Renal cortical epithelial cell (primary cell): ENCODE results near the gene DPY30. TPM values are rescaled to one million over a fixed set of nuclear protein-coding genes. Genes with fewer than 3 reads are reported as not detected.

ENCODE experiments used
- DNase-seq: peaks from one replicate; pipeline ENCODE4 v3.0.0-alpha.2; 2011; ENCODE audit warnings: low read depth
- total RNA-seq: library from RNA; depleted of rRNA; stranded (reverse); fragments of >200 nt; gene quantifications from 2 replicates; pipeline ENCODE4 v1.2.3, GENCODE V29; 2014

DPY30 gene
- total RNA-seq, 1 donor from 2014 or later: 61.0 TPM

DNA sequence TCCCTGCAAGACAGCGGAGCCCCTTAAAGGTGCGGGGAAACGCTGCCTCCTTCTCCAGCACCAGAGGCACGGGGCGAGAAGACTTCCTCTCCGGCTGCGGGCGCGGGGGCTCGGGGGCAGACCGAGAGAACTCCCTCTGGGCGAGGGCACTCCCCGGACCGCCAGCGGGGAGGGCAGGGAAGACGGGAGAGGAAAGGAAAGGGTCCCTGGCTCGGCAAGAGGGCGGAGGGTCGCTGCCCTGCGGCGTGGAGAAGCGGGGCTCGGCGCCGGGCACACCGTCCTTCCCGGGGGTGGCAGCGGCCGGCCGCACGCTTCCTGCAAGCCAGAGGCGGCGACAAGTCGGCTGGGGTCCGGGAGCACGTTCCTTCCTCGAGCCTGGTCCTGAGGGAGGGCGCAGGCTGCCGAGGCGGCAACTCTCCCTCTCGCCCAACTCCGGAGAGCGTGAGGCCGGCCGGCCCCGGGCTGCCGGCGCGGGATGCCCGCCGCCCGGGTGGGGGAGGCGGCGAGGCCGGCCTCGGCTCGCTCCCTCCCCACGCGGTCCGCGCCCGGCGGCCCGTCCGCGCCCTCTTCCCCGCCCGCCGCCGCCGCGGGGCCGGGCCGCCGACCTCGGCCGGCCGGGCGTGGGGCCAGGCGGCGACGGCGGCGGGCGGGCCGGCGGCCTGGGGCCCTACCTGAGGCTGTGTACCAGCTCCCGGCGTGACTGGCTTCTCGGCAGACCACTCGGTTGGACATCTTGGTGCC, 29.9 kb downstream of the DPY30 start:
- no peak for DNase-seq

DNA sequence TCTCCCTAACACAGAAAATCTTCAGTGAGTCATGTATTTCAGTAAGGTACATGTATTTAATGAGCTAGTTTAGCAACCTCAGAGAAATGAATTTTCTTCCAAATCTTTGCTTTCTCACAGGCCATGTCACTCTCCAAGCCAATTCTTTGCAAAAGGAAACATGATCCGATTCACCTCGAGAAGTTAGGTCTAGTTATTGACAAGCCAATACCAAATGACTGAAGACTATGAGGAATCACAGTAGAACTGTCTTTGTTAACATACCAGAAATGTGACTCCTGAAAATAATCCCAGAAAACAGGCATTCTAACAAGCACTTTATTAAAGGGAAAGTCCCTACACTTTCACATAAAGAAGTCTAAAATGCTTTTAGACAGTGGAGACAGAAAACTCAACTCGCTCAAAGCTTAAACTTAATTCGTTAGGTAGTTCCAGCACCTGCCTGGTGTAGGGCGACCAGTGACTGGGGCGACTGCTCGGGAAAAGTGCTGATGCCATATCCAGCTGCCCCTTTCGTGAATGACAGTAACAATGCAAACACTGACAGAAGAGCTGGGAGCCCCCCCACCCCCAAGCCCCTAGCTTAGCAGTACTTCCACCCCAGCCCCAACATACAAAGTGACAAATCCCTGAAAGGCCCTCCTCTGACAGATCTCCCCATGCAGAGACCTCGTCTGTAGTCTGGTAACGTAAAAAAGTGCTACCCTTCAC, 30.6 kb downstream of the DPY30 start:
- peak; percentile 45 for DNase-seq

DNA sequence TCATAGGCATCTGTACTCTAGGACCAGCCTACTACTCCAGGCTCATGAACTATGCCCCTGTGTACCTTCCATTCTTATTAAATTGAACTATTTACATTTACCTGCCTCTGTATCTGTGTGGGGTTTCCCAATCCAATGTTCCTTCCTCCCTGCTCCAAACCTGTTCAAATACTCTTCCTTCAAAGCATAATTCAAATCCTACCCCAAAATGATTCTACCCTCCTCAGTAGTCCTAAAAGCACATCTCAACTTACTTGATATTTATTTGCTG, 32.5 kb downstream of the DPY30 start:
- DNase-seq: no peak

DNA sequence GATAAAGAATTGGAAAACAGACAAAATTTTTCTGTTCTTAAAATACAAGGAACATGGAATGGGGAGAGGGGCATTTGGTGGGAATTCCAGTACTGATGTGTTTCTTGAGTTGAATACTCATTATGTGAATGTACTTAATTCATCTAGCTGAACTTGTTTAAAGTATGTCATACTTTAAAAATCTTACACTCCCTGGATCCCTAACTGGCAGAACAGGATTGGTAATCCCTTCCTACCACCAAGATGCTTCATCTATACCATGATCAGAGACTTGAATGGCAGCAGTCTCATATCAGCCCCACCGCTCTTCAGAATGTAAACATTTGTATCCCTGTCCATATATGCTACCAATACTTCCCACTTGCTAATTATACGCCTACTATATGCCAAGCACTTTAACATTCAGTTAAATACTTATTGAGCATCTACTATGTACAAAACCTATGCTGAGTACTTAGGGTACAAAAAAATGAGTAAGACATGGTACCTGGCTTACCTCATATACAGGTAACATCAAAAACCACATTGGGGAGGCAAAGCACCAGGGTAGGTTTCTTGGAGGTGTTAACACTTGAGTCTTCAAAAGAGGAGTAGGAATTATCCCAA, 34.1 kb downstream of the DPY30 start:
- no peak for DNase-seq

DNA sequence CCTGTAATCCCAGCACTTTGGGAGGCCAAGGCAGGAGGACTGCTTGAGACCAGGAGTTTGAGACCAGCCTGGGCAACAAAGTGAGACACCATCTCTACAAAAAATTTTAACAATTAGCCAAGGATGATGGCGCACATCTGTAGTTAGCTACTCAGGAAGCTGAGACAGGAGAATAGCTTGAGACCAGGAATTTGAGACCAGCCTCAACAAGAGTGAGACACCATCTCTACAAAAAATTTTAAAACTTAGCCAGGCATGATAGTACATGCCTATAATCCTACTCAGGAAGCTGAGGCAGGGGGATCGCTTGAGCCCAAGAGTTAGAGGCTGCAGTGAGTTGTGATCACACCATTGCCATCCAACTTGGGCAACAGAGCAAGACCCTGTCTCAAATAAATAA, 35.8 kb downstream of the DPY30 start:
- no peak for DNase-seq

DNA sequence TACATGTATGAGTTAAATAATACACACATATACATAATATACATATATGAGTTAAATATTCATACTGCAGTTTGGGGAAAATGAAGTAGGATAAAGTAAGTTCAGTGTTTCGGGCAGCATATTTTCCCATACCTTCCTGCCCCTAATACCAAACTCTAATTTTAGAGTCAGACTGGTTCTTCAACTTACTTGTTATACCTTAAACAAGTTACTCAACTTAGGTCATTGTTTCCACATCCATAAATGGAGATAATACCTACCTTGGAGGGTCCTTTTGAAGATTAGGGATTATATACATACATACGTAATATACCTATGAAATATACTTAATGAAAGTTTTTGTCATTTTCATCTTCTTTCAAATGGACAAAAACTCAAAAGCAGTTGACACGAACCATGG, 37.2 kb downstream of the DPY30 start:
- DNase-seq: no peak

DNA sequence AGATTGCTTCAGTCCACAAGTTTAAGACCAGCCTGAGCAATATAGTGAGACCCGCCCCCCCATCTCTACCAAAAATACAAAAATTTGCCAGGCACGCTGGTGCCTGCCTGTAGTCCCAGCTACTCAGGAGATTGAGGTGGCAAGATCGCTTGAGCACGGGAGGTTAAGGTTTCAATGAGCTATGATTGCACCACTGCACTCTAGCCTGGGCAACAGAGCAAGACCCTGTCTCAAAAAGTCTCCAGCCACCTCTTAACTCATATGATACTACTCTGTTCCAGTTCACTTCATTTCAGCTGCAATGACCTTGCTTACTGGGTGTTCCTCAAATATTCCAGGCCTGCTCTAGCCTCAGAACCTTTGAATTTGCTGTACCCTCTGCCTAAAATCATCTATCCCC, 40.2 kb downstream of the DPY30 start:
- no peak for DNase-seq

DNA sequence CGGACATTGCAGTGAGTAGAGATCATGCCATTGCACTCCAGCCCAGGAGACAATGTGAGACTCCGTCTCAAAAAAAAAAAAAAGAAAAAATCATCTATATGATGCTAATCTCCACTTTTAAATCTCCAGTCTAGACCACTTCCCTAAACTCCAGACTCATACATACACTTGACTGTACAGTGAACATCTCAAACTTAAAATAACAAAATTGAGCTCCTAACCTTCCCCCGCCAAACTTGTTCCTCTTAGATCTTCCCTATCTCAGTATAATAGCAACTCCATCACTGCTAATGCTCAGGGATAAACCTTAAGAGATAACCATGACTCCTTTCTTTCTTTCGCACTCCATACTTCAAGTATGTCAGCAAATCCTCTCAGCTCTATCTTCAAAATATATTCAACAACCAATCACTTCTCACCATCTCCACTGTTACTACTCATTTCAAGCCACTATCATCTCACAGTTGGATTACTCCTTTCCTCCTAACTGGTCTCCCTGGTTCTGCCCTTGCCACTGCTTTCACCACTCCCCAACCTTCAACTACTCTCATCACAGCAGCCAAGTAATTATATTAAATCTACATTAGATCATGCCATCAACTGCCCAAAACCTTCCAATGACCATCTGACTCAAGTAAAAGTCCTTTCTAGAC, 40.7 kb downstream of the DPY30 start:
- no peak for DNase-seq

DNA sequence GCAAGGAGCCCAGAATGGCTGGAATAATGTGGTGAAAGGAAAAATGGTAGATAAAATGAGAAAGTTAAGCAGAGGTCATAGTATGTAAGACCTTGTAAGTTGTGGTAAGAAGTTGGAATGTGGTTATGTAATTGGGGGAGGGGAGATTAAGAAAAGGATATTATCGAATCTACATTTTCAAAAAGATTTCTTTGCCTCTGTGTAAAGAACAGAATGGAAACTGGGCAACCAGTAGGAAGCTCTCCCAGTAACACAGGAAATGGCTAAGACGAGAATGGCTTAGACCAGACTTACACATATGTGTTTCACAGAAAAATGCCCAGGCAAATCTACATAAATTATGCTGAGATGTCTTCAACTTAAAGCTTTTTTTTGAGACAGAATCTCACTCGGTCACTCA, 42.0 kb downstream of the DPY30 start:
- no peak for DNase-seq

DNA sequence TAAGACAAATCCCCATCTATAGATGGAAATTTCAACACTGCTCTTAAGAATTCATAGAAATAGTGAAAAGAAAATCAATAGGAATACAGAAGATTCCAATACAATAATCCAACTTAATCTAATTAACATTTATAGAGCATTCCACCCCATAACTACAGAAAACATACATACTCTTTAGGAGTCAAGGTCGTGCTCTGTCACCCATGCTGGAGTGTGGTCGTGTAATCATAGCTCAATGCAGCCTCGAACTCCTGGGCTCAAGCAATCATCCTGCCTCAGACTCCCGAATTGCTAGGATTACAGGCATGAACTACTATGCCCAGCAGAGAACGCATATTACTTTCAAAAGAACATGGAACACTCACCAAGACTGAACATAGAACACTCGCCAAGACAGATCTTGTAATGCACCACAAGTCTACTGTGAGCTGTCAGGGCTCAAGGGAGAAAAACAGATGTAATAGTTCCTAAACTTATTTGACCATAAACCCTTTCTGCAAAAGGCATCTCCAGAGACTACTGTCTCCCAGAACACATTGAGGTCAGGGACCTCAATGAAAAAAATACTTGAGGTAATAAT, 42.9 kb downstream of the DPY30 start:
- DNase-seq: no peak

DNA sequence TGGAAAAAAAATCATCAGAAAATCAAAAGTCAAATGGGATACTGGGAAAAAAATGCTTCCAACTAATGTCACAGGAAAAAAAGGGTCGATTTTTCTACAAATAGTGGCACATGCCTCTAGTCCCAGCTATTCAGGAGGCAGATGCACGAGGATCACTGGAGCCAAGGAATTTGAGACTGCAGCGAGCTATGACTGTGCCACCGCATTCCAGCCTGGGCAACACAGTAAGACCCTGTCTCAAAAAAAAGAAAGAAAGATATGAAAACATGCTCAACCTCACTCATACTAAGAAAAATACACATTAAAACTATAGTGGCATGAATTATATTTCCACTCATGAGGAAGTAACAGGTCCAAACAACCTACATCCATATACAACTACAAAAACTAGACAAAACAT, 46.7 kb downstream of the DPY30 start:
- DNase-seq: no peak

DNA sequence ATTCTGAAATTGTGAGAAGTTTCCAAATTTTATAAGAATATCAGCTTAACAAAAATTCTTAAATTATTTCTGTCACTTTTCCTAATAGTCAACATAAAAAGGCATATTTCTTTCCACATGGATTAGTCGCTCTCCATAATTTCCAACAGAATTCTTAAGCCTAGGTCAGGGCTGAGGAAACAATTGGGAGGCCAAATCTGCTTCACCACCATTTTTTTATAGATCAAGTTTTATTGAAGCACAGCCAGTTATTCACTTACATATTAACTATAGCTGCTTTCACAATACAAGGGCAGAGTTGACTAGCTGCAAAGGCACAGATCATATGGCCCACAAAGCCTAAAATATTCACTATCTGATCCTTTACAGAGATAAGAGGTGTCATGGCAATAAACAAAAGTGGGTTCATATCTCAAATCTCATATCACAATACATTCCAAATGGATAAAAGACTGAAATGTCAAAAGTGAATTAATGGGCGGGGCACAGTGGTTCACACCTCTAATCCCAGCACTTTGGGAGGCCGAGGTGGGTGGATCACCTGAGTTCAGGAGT, 47.5 kb downstream of the DPY30 start:
- DNase-seq: peak; percentile 27

DNA sequence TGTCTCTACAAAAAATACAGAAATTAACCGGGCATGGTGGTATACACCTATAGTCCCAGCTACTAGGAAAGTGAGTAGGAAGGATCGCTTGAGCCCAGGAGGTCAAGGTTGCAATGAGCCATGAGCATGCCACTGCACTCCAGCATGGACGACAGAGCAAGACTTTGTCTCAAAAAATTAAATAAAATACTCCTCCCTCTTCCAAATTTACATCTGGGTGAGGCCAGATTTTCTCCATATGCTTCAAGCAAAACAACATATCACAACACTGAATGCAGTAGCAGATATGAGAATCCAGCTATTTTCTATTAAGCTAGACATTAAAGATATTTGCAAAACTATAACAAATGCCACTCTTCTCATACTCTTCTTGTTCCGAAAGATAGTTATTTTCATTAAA, 49.7 kb downstream of the DPY30 start:
- no peak for DNase-seq

DNA sequence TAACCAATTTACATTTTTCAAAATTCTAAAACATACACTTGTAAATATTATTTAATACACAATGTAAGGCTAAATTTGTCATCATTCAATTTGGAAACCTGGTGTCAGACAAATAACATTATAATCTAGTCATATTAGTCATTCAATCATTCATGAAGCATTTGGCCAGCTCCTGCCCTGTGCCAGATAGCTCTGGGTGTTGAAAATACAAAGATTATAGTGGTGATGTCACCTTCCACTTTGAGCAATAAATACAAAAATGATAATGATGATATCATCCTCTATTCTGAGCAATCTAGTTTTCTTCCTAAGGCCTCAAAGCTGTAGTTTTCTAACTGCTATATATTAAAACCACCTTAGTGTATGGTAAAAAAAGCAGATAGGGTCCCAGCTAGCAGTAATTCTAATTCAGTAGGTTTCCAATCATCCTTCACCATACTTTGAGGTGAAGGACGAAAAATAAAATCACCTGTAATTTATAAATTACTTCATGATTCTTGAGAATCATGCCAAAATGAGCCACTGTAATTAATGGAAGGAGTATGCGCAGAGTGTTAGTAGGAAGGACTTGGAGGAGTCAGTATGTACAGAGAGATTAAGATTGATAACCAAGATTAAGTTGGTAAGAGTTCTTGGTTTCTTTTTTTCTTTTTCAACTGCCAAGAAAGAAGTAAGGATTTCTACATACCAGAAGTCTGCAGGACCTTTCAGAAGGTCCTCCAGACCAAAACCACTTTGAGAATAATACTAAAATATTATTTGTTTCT, 52.0 kb downstream of the DPY30 start:
- no peak for DNase-seq

DNA sequence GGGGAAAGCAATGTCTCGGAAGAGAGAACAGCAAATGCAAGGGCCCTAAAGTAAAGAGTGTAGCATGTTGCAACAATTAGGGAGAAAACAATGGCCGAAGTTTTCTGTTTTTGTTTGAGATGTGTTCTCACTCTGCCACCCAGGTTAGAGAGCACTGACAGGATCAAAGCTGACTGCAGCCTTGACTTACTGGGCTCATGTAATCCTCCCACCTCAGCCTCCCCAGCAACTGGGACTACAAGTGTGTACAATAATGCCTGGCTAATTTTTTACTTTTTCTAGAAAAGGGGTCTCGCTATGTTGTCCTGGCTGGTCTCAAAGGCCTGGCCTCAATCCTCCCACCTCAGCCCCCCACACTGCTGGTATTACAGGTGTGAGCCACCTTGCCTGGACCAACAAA, 52.7 kb downstream of the DPY30 start:
- no peak for DNase-seq

DNA sequence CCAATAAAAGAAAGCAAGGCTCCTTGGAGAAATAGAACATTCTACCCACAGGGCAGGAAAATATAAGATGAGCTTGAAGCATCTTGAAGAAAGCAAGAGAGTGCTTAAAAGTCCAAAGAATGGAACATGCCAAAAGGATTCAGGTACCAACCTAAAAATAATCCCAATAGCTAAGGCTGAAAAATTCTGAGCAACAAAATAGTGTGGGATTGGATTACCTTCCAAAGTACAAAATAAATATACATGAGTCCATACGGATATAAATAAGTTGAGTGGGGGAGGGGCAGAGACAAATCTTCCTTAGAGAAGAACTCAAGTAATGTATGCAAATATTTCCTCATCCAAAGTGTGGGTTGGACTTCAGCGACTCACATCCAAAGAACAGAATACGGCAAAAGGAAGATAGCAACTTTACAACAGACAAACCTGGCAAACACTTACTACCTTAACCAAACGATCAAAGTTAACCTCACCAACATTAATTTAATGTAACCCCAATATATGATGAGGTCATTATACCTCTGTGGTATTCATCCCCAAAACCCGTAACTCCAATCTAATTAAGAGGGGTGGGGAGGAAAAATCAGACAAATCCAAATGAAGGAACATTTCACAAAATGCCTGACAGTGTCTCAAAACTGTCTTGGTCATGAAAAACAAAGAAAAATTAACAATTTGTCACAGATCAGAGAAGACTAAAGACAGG, 55.7 kb downstream of the DPY30 start:
- DNase-seq: no peak

DNA sequence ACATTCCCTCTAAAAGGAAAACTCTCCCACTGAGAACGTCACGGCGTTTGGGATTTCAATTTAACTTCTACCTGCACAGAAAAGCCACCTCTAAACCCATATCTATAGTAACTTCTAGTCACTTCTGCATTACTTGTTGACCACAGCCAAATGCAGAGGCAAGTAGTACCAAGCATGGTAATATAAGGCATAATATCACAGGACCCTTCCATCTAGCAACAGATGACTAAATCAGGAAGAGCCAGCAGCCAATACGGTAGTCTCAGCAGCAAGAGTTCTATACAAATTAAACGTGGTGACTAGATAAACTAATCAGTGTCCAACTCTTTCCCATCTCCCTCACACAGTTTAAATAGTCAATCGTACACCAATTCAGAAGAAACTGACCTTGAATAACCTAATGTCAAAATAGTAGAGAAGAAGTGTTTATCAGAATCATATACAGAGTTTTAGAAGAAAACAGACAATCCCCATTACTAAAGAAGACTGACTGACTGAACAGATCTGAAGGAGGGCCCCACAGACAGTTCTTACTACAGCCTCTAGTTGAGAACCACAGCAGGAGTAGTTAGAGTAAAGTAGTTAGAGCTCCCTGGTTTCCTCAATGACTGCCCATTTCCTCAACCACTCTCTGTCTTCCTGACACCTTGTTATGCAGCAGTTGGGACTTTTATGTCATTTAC, 58.8 kb downstream of the DPY30 start:
- DNase-seq: peak; percentile 42

DNA sequence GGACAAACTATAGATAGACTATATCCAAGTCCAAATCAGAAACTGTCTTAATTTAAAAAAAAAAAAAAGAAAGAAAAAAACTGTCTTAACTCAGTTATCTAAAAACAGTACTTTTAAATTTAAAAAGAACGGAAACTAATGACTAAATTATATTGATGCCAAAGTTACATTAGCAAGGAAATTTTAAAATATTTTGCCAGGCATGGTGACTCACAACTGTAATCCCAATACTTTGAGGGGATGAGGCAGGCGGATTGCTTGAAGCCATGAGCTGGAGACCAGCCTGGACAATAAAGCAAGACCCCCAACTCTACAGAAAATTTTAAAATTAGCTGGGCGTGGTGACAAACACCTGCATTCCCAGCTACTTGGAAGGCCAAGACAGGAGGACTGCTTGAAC, 59.6 kb downstream of the DPY30 start:
- no peak for DNase-seq

DNA sequence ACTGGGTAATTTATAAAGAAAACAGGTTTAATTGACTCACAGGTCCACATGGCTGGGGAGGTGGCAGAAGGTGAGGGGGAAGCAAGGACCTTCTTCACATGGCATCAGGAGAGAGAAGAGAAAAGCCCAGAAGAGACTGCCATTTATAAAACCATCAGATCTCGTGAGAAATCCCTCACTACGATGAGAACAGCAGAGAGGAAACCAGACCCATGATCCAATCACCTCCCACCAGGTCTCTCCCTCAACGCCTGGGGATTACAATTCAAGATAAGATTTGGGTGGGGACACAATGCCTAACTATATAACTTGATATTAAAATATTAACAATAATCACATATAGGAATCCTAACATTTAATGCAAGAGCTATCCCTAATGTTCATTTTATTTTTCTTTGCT, 60.6 kb downstream of the DPY30 start:
- DNase-seq: no peak

DNA sequence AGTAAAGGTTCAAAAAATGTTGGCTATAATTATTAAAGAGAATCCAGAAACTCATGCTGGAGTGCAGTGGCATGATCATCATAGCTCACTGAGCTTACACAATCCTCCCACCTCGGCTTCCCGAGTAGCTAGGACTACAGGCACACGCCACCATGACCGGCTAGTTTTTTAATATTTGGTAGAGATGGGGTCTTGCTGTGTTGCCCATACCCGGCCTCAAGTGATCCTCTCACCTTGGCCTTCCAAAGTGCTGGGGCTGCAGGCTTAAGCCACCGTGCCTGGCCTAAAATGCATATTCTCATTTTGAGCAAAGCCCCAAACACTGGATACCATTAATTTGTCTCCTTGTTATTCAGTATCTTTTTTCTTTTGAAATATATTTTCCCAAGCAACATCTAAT, 61.2 kb downstream of the DPY30 start:
- DNase-seq: no peak
